ENCODE measurements around the gene HOXA10.

HOXA10 gene

DNA sequence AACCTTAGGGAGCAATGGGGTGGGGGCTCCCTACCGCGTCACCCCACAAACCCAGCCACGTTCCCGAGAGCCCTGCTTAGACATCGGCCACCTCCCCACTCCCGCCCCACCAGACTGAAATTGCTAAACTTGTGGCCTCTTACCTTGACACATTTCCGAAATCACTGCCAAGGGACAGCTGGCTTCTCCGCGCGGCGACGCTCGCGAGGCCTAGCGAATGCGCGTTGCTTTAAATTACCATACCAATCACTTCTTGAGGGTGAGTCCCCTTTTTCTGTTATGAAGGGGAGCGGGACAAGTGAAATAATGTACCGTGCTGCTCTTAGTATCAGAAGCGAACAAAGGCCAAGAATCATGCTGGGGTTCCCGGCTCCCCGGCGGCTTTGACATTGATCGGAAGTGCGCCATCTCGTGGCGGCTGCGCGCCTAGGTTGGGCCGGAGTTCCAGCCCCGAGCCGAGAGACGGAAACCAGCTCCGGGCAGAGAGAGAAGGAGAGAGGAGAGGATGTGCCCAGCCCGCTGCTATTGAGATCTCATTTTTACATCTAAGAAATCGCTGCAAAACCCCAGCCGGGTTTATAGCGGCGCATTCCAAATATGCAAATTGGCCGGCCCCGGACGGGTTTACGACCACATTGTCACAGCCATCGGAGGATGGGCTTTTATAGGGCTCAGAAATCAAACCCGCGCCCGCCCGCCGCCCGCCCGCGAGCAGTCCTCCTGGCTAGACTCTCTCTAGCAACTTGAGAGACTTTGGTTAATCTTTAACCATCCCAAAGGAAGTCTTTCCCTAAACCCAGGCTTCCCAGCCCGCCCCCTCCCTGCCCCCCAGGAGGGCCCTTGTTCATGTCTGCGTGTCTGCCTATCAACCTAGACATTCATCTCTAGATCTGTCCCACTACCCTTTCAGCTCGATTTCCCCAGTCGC is 5.6 kb upstream of the HOXA10 start:
- DNase-seq (ENCODE audit: low read depth), result no peak

DNA sequence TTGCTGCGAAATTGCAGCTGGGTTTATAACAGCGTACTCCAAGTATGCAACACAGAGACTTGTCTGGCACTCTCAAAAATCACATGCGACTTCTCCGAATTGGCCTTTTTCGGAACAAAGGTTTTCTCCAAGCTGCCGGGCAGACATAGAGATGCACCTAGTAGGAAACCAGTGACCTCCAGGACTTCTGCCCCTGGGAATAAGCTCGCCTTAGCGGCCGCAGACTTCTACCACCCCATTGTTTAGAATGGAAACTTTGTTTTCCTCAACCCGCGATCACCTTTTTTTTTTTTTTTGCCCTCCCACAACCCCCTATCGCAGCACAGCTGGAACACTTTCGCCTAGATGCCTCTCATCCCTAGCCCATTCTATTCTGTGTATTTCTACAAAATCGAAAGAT is 4.9 kb upstream of the HOXA10 start:
- no peak for DNase-seq (ENCODE audit: low read depth)

DNA sequence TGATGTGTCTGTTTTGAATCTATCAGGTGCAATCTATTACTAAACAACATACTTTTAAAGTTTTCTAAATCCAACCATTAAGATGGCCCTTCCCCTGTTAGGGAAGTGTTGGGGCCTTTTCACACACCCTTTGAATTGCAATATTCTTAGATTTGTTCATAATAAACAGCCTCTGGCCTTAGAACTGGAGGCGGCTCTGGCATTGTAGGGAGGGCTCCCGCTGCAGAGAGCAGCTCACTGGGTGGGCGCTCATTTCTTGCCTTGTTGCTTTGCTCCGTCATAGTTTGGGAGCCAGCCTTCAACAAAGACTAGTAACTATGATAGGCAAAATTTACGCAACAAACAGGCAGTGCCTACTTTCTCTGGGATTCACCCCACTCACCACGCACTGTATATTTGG is 4.2 kb upstream of the HOXA10 start:
- DNase-seq (ENCODE audit: low read depth), result no peak

DNA sequence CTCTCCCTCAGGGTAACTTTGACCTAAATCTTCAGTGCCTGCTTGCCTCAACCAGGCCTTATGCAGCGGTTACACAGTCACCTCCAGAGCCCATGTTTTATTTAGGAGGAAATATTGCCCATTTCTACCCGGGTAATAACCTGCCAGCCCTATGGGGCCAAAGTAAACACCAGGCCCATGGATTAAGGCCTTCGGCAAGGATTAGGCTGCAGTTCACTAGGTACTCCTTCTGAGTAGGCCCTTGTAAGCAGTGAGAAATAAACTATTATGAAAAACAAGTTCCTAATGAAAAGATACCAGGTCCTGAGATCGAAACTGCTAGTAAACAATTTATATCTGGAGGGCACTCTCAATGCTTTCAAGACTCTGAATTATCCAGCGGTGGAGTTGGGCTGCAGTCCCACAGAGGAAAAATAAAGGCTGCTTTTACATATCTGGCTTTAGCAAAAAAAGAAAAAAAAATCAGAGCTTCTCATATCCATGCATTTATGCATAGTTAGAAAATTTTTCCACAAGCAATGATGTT is 3.7 kb upstream of the HOXA10 start:
- DNase-seq (ENCODE audit: low read depth), result no peak

DNA sequence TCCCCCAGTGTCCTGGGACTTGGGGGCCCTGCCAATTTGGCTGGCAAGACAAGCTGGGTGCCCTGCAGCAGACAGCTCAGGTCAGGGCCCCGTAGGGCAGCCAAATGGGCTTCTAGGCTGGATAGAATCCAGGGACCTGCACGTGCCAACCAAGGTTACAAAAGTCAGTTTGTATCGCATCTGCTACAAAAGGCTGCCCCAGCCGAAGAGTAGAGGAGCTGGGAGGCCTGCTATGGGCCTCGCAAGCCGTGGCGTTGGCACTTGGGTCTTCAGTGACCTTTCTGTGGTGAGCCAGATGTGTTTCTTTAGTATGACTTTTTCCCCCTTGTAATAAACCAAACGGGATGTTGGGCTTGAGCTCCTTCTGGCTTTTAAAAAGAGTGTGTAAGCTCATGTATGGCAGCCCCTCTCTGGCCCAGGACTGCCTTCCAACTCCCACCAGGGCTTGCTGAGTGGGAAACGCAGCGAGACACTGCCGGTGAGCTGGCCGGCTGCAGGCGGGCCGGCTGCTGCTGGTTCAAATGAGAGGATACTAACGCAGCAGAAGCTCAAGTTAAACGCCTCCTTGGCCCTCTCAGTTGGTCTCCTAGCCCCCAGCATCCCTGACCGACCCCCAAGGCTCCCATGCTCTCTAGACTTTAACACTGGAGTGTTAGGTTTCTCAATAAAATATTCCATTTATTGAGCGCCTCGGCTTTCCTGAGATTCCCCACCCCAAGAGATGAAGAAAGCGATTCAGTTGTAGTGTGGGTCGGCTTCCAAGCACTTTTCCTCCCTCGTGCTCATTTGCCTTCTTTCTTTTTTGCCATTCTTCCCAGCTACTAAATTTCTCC is 3.1 kb upstream of the HOXA10 start:
- no peak for DNase-seq (ENCODE audit: low read depth)

DNA sequence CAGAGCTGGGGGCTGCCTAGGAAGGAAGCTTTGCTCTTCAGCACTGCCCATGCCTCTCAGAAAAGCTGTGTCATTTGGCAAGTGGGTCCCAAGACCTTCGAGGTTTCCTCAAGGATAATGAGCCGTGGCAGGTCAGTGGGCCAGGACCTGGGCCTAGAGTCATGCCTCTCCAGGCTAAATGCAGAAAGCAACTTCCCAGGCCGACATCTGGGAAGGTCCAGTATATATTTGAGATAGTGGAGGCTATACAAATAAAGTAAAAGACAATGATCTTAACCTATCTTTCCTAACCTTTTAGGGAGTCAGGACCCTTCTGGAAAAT is 2.4 kb upstream of the HOXA10 start:
- DNase-seq (ENCODE audit: low read depth), result no peak

DNA sequence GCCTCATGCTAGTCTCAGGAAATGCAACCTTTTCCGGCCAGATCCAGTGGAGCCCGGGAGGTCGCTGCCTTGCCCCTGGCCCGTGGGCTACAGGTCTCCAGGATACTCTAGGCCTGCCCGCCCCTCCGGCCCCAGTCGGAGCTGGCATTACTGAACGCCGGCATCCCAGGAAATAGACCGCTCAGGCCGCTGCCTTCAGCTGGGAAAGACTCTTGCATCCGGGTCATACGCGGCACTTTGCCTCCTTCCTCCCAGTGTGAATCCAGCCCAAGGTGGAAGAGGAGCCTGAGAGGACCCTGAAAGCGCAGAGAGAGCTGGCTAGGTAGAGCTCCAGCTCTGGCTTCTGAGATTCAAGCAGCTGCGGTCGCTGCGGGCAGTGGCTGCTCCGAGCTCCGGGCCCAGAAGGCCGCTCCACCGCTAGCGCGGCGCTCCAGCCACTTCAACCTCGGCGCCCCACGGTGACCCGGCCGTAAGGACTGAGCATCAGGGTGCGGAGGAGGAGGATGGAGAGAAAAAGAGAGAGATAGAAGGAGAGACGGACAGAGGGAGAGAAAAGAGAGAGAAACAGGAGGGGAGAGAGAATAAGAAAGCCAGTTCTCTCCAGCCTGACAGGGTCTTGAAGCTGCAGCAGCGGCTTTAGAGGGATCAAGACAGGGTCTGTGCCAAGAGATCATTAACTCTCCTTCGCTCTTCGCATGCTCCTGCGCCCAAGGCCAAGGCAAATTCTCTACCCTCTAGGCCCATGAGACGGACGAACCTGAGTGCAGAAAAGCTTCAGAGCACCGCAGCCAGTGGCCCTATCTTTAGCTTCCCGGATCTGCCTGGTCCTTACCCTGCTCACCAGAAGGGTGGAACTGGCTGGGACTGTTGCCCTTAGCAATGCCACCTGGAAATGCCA is 1.8 kb upstream of the HOXA10 start:
- no peak for DNase-seq (ENCODE audit: low read depth)

DNA sequence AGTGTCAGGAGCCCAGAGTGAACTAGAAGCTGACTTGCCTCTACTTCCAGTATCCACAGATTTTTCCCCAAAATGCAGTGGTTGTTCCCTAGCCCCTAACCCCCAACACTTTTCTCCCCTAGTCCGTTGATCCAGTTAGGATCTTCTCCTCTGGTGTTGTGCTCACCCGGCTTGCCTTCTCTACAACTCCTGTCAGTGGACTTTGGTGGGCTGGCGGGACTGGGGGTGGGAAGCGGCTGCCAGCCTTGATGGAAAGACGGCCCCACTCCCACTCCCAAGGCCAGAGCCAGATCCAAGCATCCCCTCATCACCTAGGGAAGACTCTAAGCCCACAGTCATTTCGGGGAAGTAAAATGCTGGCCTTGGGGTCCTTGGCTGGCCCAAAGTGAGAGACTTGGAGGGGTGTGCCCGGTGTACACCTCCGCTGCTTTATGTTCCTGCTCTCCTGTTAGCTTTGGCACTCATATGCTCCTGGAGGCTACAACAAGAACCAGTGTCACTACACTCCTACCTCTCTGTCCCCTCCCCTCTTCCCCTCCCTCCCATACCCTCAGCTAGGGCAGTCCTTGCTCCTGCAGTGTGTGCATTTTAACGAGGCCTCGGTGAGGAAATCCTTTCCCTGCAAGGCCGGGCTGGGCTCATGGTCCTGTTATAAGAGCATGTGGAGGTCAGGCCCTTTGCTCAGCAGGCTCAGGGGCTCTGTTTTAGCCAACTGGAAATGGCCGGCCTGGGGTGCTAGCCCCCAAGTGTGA is 930 bp upstream of the HOXA10 start:
- no peak for DNase-seq (ENCODE audit: low read depth)

DNA sequence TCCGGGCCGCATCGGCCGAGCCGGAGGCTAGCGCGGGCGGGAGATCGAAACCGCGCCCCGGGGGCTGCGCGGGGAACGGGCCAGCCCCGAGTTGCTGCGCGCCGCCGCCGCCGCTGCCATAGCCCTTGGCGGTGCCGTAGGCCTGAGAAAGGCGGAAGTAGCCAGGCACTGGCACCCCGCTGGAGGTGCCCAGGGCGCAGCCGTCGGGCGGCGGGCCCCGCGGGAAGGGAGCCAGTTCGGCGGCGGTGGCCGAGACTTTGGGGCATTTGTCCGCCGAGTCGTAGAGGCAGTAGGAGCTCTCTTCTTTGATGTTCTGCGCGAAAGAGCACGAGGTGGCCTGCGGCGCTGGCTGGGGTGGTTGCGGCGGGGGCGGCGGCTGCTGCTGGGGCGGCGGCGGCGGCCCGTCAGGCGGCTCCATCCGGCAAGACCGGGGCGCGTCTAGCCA is 587 bp downstream of the HOXA10 start:
- no peak for DNase-seq (ENCODE audit: low read depth)

DNA sequence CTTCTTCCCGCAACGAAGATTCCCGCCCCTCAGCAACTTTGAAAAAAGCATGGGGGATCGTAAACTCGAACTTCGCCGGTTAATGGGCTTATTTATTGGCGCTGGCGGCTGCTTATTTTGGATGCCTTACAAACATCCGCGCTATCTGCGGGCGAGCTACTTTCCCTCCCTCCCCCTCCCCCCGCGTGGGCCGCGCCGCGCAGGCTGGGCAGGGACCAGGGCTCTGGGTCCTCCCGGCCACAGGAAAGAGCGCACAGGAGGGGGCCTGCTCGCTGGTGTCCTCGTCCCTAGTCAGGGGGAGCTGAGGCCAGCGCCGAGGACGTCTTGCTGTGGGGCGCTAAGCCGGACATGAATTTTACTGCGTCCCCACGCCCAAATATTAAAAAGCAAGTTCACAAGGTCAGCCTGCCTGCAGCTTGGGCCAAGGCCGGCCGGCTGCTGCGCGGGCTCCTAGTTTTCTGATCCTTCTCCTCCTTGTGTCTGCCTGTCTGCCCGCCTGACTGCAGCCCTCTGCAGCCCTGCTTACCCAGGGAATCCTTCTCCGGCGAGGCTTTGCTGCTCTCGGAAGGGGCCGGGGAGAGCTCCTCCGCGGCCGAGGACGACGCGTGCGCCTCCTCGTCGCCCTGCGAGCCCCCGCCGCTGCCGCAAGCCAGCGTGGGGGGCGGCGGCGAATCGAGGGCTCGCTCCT is 1.2 kb downstream of the HOXA10 start:
- no peak for DNase-seq (ENCODE audit: low read depth)

DNA sequence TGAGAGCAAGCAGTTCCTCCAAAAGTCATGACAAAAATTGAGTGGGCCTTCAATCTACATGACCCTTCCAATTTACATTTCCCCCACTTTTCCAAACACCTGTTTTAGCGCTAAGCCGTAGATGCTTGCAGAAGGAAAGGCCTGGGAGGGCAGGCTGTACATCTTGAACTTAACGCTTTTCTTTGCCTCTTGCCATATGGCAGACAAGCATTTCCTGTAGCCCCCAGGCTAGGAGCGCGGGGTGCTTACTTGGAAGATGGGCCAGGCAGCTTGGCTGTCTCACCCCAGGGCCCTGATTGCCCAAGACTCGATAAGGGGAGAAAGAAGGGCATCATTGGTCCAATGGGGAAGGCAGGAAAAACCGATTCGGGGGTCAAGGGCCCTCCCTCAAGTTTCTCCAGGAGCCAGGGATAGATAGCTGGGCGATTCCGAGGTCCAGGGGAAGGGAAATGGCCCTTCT is 1.8 kb downstream of the HOXA10 start:
- no peak for DNase-seq (ENCODE audit: low read depth)

DNA sequence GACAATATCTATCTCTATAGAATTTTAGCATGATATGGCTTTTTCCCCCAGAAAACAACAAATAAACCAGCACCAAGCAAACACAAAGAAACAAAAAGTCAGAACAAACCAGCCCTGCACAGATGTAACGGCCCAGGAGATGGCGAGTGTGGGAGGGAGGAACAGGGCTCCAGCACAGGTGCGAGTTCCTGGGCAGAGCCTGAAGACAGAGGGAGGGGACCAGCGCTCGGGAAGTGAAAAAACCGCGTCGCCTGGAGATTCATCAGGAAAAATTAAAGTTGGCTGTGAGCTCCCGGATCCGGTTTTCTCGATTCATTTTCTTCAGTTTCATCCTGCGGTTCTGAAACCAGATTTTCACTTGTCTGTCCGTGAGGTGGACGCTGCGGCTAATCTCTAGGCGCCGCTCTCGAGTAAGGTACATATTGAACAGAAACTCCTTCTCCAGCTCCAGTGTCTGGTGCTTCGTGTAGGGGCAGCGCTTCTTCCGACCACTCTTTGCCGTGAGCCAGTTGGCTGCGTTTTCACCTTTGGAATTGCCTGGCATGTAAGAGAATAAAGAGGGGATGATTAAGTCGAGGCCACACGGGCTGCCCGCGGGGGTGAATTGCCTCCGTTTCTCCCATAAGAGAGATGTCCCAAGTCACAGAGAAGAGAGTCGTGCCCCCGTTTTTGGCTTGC is 2.3 kb downstream of the HOXA10 start:
- DNase-seq (ENCODE audit: low read depth), result no peak

DNA sequence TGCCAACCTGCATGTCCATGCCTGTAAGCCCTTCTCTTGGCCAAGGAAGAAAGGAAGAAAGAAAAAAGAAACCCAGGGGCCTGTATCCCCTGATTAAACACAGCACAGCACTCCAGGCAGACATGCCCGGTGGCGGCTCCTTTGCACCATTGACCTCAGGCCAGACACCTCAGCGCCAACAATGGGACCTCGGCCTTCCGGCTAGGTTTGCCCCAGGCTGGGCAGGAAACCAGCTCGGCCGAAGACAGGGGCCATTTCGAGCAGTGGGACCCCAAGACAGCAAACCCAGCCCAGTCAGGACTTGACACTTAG is 2.8 kb downstream of the HOXA10 start:
- DNase-seq (ENCODE audit: low read depth), result no peak

DNA sequence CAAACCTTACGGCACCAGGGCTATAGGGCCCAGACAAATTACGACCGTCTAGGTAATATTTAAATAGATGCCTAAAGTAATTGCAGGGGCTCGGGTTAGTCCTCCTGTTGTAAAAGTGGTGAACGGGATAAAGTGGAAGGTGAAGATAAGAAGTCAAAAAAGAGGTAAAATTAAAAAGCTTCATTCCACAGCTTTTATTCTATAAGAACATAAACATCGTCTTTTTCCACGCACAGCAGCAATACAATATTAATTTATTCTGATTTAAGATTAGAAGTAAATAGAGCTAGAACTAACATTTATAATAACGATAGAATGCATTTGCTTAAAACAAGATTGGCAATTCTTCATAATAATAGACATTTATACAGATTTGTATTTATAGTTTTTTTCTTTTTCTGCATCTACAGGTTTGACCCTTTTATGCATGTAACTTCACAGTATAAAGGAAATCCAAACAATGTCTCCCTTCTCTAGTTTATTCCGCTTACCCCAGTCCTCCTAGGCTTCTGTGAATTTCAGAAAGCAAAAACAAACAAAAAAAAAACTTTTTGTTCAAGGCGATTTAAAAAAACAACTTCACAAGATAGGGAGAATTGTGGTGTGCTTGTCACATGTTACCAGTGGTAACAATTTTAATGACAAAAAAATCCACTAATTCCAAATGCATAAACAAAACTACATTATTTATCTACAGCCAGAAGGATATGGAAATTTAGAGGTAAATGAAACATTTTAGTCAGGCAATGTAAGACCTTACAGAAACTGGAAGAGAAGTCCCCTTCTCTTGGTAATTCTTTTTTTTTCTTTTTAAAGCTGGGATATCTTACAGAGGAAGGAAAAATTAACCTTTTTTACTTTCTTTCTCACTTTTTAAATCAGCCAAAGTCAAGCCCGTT is 3.4 kb downstream of the HOXA10 start:
- no peak for DNase-seq (ENCODE audit: low read depth)

DNA sequence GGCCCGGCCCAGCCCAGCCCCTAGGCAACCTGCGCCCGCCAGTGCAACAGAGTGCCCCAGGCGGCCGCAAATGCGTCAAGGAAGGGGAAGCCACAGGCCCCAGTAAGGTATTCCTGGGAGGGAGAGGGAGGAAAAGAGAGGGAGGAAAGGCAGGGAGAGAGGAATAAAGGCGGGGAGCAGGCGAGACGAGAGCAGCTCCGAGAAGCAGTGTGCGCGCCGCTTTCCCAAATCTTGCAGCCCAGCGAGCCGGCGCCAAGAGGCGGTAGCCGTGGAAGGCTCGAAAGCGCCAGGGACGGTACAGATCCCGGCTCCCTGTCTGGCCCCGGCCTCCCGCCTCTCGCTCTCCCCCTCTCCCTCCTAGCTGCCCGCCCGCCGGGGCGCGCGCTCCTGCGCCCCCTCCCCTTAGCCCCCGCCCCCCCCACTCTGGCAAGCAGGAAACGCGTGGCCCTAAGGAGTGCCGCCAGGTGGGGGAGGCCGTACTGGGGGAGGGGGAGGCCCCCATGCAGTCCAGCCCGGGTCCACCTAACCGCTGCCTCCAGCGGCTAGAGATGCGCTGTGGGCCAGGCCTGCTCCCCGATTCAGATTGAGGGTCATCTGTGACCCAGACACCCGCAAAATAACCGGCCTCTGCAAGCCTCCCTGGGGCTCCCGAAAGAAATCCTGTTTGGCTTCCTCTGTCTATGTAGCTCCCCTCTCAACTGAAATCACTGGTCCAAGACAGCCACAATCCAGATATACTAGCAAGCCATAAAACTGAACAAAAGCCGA is 4.3 kb downstream of the HOXA10 start:
- no peak for DNase-seq (ENCODE audit: low read depth)

DNA sequence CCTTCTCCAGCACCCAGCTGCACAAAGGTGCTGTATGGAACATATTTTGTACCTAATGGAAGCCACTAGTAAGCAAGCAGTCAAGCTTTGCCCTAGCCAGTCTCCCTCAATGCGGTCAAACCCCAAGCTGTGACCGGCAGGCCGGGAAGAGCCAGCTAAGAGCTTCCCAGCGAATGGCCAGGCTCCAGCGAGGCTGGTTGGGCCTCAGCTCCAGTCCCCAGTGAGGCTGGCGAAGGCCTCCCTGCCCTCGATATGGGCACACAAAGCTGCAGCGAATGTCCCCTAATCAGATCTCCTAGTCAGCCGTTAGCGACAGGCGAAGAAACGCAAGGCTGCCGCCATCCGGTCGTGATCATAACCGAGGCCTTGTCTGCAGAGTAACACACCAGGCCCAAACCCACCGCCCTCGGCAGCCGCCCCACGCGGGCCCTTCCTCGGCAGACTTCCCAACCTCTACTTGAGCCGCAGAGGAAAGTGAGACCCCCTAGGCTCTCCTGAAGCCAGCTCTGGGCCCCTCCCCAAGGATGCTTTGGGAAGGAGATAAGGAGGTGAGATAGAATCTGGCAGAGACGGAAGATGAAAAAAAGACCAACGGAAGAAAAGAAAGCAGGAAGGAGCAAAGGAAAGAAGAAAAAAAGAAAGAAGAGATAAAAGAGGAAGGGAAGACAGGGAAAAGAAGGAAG is 5.7 kb downstream of the HOXA10 start:
- no peak for DNase-seq (ENCODE audit: low read depth)

DNA sequence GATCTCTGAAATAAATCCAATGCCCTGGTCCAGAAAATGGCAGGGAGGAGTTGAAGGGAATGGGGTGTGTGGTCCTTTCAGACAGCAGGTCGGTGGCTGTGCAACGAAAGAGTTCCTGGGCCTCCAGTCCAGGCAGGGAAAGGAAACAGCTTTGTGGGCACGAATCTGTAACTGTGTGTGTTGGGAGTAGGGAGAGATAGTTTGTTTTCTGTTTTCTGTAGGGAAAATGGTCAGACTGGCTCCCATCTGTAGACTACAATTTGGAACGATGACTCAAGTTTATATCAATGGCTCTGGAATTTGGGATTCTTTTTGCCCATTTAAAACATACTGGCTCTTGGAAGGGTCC is 6.2 kb downstream of the HOXA10 start:
- DNase-seq (ENCODE audit: low read depth), result no peak

Data from GM04503 (cell line).